Upper lobe of left lung (tissue), 6 donors: ENCODE data around the gene GCSH. TPM values are rescaled to one million over a fixed set of nuclear protein-coding genes. Genes with fewer than 3 reads are reported as not detected.

Experiments
- ATAC-seq, 2 donors: fragments of 200-7000 bp; cut with Tn5 transposase; one replicate each; pipeline ENCODE4 v1.9.1; 2022; ENCODE audit warnings: mild to moderate bottlenecking in 2 of 2, moderate library complexity in 2 of 2; ENCODE audit not compliant: low FRiP score in 2 of 2
- DNase-seq, 2 donors: peaks; one replicate each; pipeline ENCODE4 v3.0.0-alpha.2; 2019 to 2020
- H3K27ac ChIP-seq, 4 donors: fragments of 200-600 bp; sonication (generic); one replicate each; pipeline ENCODE4 v1.5.1; 2016 to 2019
- H3K27me3 ChIP-seq, 4 donors: fragments of 200-600 bp; sonication (generic); one replicate each; pipeline ENCODE4 v1.5.1; 2017 to 2019
- H3K36me3 ChIP-seq, 4 donors: fragments of 200-600 bp; sonication (generic); one replicate each; pipeline ENCODE4 v1.5.1; 2016 to 2019
- H3K4me1 ChIP-seq, 4 donors: fragments of 200-600 bp; sonication (generic); one replicate each; pipeline ENCODE4 v1.5.1; 2018 to 2019
- H3K4me3 ChIP-seq, 4 donors: fragments of 200-600 bp; sonication (generic); one replicate each; pipeline ENCODE4 v1.5.1; 2017 to 2019; ENCODE audit warnings: mild to moderate bottlenecking in 2 of 4, moderate library complexity in 1 of 4
- H3K9me3 ChIP-seq, 4 donors: fragments of 200-600 bp; sonication (generic); one replicate each; pipeline ENCODE4 v1.5.1; 2018 to 2019
- EP300 ChIP-seq, 4 donors: sonication (generic); formaldehyde crosslinking; IDR thresholded peaks; one replicate each; pipeline ENCODE4 v1.5.1; 2017; ENCODE audit warnings: antibody characterized with exemption in 4 of 4, control low read depth in 2 of 4
- POLR2A ChIP-seq, 4 donors: fragments of 450-650 bp; IDR thresholded peaks; one replicate each; pipeline ENCODE4 v1.5.1; 2016 to 2017; ENCODE audit warnings: antibody characterized with exemption in 4 of 4, mild to moderate bottlenecking in 2 of 4
- POLR2AphosphoS5 ChIP-seq, 2 donors: sonication (generic); formaldehyde crosslinking; IDR thresholded peaks; one replicate each; pipeline ENCODE4 v1.5.1; 2017; ENCODE audit warnings: antibody characterized with exemption in 2 of 2
- WGBS, 2 donors: methylation state at CpG; one replicate each; pipeline ENCODE4 v1.1.5; 2017 to 2018; 5-methylcytosine and 5-hydroxymethylcytosine counted together
- total RNA-seq, 6 donors: library from RNA; depleted of rRNA in 4 of 6; stranded (reverse); fragments of >200 nt in 4 of 6; gene quantifications; one replicate each; pipeline versions ENCODE4 v1.1.0 to v1.2.1, GENCODE V29; 2016 to 2021
- TF ChIP-seq, protein P1 (sequence below), 6 experiments: fragments of 450-650 bp in 4 of 6; fragments of 200-600 bp in 2 of 6; sonication (generic) in 2 of 6; IDR thresholded peaks; one replicate each; pipeline ENCODE4 v1.5.1; 2016 to 2019; ENCODE audit warnings: antibody characterized with exemption in 6 of 6
- donor health status: DM: no; HTN: no; CAD: no; lungs with moderate emphysema.
- donor health status: DM: no; HTN: yes; CAD: no; lungs with severe emphysema.

GCSH gene
- total RNA-seq, 6 donors from 2014 or later: 6.2 to 16.9 (median 11.9) TPM

DNA sequence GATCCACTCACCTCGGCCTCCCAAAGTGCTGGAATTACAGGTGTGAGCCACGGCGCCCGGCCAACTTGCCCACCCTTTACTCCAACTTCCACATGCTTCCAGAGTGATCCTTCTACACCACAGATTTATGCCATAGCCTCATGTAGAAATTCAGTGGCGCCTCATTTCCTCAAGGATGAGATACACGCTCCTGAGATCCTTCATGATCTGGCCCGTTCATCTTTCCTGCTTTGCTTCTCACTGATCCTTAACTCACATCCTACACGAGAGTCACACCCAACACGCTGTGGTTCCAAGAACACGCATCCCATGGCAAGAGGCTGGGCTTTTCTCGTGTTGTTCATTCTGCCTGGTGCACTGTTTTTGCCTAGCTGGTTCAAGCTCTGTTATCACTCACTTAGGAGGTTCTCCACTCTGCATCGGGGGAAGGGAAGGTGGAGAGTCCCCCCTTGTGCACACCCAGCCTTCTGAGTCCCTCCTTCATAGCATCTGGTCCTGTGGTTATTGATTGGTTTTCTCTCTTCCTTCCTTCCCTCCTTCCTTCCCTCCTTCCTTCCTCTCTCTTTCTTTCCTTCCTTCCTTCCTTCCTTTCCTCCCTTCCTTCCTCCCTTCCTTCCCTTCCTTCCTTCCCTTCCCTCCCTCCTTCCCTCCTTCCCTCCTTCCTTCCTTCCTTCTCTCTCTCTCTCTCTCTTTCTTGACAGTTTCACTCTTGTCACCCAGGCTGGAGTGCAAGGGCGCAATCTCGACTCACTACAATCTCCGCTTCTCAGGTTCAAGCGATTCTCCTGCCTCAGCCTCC, 32.7 kb upstream of the GCSH start:
- no peaks in the 10 kb centered on the region for H3K9me3 ChIP-seq
- TF ChIP-seq POLR2AphosphoS5 (IDR thresholded peaks at IDR 0.05): no peak
- TF ChIP-seq, protein P1, sequence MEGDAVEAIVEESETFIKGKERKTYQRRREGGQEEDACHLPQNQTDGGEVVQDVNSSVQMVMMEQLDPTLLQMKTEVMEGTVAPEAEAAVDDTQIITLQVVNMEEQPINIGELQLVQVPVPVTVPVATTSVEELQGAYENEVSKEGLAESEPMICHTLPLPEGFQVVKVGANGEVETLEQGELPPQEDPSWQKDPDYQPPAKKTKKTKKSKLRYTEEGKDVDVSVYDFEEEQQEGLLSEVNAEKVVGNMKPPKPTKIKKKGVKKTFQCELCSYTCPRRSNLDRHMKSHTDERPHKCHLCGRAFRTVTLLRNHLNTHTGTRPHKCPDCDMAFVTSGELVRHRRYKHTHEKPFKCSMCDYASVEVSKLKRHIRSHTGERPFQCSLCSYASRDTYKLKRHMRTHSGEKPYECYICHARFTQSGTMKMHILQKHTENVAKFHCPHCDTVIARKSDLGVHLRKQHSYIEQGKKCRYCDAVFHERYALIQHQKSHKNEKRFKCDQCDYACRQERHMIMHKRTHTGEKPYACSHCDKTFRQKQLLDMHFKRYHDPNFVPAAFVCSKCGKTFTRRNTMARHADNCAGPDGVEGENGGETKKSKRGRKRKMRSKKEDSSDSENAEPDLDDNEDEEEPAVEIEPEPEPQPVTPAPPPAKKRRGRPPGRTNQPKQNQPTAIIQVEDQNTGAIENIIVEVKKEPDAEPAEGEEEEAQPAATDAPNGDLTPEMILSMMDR (IDR thresholded peaks at IDR 0.05): no peak
- TF ChIP-seq POLR2A (IDR thresholded peaks at IDR 0.05): no peak
- TF ChIP-seq EP300 (IDR thresholded peaks at IDR 0.05): no peak
- DNase-seq: no peak
- H3K36me3 ChIP-seq: no peaks in the 10 kb centered on the region
- 85 to 91% methylated on average over 16 of the region's 16 CpGs for WGBS, 2 donors
- no peaks in the 10 kb centered on the region for H3K27me3 ChIP-seq
- no peak overlapping the region for H3K4me3 ChIP-seq
- no peak overlapping the region for H3K27ac ChIP-seq
- H3K4me1 ChIP-seq: no peaks in the 10 kb centered on the region
- no peak for ATAC-seq

DNA sequence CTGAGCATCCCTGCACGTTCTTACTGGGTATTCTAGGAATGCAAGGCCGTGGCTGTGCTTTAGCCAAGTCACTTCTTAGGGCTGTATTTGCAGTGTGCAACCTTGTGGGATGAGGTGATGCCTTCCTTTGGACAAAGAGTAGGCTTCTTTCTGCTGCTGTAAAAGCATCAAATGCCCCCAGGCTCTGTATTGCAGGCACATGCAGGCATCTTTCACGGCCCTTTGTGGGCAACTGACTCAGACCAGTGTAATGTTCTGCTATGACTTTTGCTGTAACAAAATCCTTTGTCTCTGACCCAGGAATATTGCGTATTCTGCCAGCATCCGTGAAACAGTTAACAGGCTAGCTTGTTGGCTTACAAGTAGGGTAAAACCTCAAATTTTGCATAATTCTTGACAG, 30.9 kb upstream of the GCSH start:
- 70 to 75% methylated on average over 2 to 5 of the region's 5 CpGs for WGBS, 2 donors
- ATAC-seq (no peak), DNase-seq (no peak)
- H3K27ac ChIP-seq: no peak overlapping the region
- no peaks in the 10 kb centered on the region for H3K27me3 ChIP-seq
- H3K9me3 ChIP-seq: no peaks in the 10 kb centered on the region
- TF ChIP-seq, protein P1 (IDR thresholded peaks at IDR 0.05): no peak
- TF ChIP-seq POLR2A (IDR thresholded peaks at IDR 0.05) (no peak), EP300 (IDR thresholded peaks at IDR 0.05) (no peak), POLR2AphosphoS5 (IDR thresholded peaks at IDR 0.05) (no peak)
- no peak overlapping the region for H3K4me3 ChIP-seq
- no peaks in the 10 kb centered on the region for H3K4me1 ChIP-seq
- no peaks in the 10 kb centered on the region for H3K36me3 ChIP-seq

DNA sequence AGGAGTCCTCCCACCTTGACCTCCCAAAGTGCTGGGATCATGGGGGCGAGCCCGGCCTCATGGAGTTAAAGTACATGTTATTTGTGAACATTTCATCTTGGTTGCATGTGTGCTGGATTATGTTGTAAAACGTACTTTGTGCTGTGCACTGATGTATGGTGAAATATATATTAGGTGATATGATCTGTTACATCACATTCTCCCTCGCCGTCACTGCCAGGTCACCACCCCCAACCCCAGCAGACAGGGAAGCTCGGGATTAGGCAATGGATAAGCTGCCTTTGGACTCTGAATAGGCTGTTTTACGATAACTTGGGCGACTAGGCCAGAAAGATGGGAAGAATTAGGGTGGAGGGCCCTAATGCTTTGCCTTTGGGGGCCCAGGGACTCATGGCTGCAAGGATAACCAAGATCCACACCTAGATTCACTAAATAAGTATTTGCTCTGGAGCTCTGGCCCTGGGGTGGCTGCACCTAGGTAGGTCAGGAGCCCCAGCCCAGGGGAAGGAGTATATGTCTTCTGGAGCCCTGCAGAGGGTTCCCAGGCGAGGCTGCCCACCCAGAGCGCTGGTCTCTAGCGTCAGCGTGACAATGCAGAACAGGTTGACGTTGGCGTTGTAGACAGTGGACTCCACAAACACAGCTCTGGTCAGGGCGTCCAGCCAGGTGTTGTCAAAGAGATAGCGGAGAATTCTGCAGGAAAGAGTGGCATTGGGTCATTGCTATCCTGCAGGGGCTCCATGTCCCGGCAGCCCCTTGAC, 27.1 kb upstream of the GCSH start:
- Histone ChIP-seq H3K9me3 (no peaks in the 10 kb centered on the region), H3K36me3 (no peaks in the 10 kb centered on the region), H3K27me3 (no peaks in the 10 kb centered on the region), H3K27ac (no peak overlapping the region), H3K4me3 (no peak overlapping the region), H3K4me1 (no peaks in the 10 kb centered on the region)
- ATAC-seq: no peak
- WGBS, 2 donors: 79 to 84% methylated on average over 8 to 17 of the region's 17 CpGs
- no peak for DNase-seq
- TF ChIP-seq POLR2AphosphoS5 (IDR thresholded peaks at IDR 0.05) (no peak), POLR2A (IDR thresholded peaks at IDR 0.05) (no peak), EP300 (IDR thresholded peaks at IDR 0.05) (no peak)
- TF ChIP-seq, protein P1 (IDR thresholded peaks at IDR 0.05): no peak

DNA sequence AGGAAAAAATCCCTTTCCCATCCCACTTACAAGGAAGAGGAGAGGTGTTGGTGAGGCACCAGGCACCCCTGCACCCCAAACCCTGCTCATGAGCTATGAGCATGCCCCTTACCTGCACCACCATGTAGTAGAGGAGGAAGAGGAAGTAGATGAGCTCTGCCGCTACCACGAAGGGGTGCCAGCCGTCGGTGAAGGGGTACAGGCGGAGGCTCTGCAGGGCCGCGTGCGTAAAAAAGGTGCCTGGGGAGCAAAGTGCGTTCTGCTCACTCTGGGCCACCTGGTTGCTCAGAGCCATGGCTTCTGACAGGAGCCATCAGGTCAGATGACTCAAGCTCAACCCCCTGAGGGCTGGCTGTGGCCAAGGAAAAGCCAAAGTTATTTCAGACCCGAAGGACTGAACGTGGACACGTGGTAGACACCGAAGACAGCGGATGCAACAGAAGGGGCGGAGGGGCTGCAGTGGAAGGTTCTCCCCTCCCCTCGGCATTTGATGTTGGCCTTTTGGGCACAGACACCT, 25.3 kb upstream of the GCSH start:
- Histone ChIP-seq H3K9me3 (no peaks in the 10 kb centered on the region), H3K36me3 (no peaks in the 10 kb centered on the region), H3K27me3 (no peaks in the 10 kb centered on the region), H3K4me3 (no peak overlapping the region), H3K27ac (no peak overlapping the region), H3K4me1 (no peaks in the 10 kb centered on the region)
- no peak for DNase-seq
- 89 to 92% methylated on average over 16 of the region's 16 CpGs for WGBS, 2 donors
- ATAC-seq: no peak
- TF ChIP-seq POLR2AphosphoS5 (IDR thresholded peaks at IDR 0.05) (no peak), POLR2A (IDR thresholded peaks at IDR 0.05) (no peak), EP300 (IDR thresholded peaks at IDR 0.05) (no peak)
- TF ChIP-seq, protein P1 (IDR thresholded peaks at IDR 0.05): no peak
